Neural cell (in vitro differentiated cells): Measurements from ENCODE around the gene SLC37A1. TPM values are rescaled to one million over a fixed set of nuclear protein-coding genes. Genes with fewer than 3 reads are reported as not detected.

ENCODE experiments used
- H2AFZ ChIP-seq: fragments of 200-600, 300-800 bp; sonication (generic), shearing (Covaris generic); 2 replicates; pipeline ENCODE4 v1.6.0; 2014; ENCODE audit warnings: low read depth, mild to moderate bottlenecking, antibody characterized with exemption, low read length, moderate library complexity
- H3F3A ChIP-seq: fragments of 200-600 bp; shearing (Covaris generic); 2 replicates; pipeline ENCODE4 v1.6.1; 2016; ENCODE audit warnings: mild to moderate bottlenecking, moderate library complexity, mixed read lengths, antibody characterized with exemption, low read length; ENCODE audit not compliant: insufficient read depth, poor library complexity, severe bottlenecking
- H3K27ac ChIP-seq: fragments of 200-600, 300-800 bp; sonication (generic), shearing (Covaris generic); 2 replicates; pipeline ENCODE4 v1.5.1; 2014; ENCODE audit warnings: mild to moderate bottlenecking, low read length, moderate library complexity
- H3K27me3 ChIP-seq: fragments of 300-800, 200-600 bp; sonication (generic), shearing (Covaris generic); 2 replicates; pipeline ENCODE4 v1.6.0; 2014; ENCODE audit warnings: mild to moderate bottlenecking, low read depth, low read length, moderate library complexity; ENCODE audit not compliant: insufficient read depth
- H3K36me3 ChIP-seq: fragments of 300-800, 200-600 bp; sonication (generic), shearing (Covaris generic); 2 replicates; pipeline ENCODE4 v1.5.1; 2014; ENCODE audit warnings: mild to moderate bottlenecking, antibody characterized with exemption, low read length, moderate library complexity; ENCODE audit not compliant: insufficient read depth
- H3K4me2 ChIP-seq: fragments of 300-800, 200-600 bp; sonication (generic), shearing (Covaris generic); 2 replicates; pipeline ENCODE4 v1.6.0; 2014; ENCODE audit warnings: mild to moderate bottlenecking, low read length
- H3K4me3 ChIP-seq: fragments of 300-800, 200-600 bp; sonication (generic), shearing (Covaris generic); 2 replicates; pipeline ENCODE4 v1.5.1; 2014; ENCODE audit warnings: mild to moderate bottlenecking, low read length, moderate library complexity
- H3K79me2 ChIP-seq: fragments of 200-600 bp; shearing (Covaris generic); replicated peaks from 2 replicates; pipeline ENCODE4 v1.6.0; 2014; ENCODE audit warnings: mild to moderate bottlenecking, low read length, moderate library complexity; ENCODE audit not compliant: insufficient read depth
- H3K9ac ChIP-seq: fragments of 300-800, 200-600 bp; sonication (generic), shearing (Covaris generic); 2 replicates; pipeline ENCODE4 v1.6.1; 2016; ENCODE audit warnings: mild to moderate bottlenecking, low read length, mixed read lengths
- H3K9me2 ChIP-seq: fragments of 200-600 bp; shearing (Covaris generic); 2 replicates; pipeline ENCODE4 v1.6.1; 2016; ENCODE audit warnings: mild to moderate bottlenecking, low read length, mixed read lengths; ENCODE audit not compliant: insufficient read depth
- H3K9me3 ChIP-seq: fragments of 200-600, 300-800 bp; sonication (generic), shearing (Covaris generic); 2 replicates; pipeline ENCODE4 v1.6.1; 2016; ENCODE audit warnings: mild to moderate bottlenecking, mixed run types, low read length, moderate library complexity, mixed read lengths
- H4K20me1 ChIP-seq: fragments of 200-600 bp; shearing (Covaris generic); 2 replicates; pipeline ENCODE4 v1.6.1; 2016; ENCODE audit warnings: mild to moderate bottlenecking, mixed run types; ENCODE audit not compliant: insufficient read depth
- EP300 ChIP-seq: fragments of 450-650 bp; conservative IDR thresholded peaks from 2 replicates; pipeline ENCODE4 v1.6.1; 2014; ENCODE audit warnings: antibody characterized with exemption, mild to moderate bottlenecking, moderate library complexity; ENCODE audit not compliant: poor library complexity, severe bottlenecking
- EZH2 ChIP-seq: fragments of 200-600, 300-800 bp; shearing (Covaris generic), sonication (generic); IDR thresholded peaks from 2 replicates; pipeline ENCODE4 v1.6.1; 2014; ENCODE audit warnings: antibody characterized with exemption, low read length, borderline replicate concordance, mild to moderate bottlenecking; ENCODE audit not compliant: insufficient read depth, poor library complexity, severe bottlenecking
- MXI1 ChIP-seq: fragments of 450-650 bp; conservative IDR thresholded peaks from 2 replicates; pipeline ENCODE4 v1.6.1; 2014; ENCODE audit warnings: antibody characterized with exemption, mild to moderate bottlenecking; ENCODE audit not compliant: poor library complexity, severe bottlenecking
- POLR2AphosphoS5 ChIP-seq: IDR thresholded peaks from 2 replicates; pipeline ENCODE4 v1.6.1; 2012
- RAD21 ChIP-seq: fragments of 450-650 bp; conservative IDR thresholded peaks from 2 replicates; pipeline ENCODE4 v1.6.1; 2014; ENCODE audit warnings: antibody characterized with exemption, mild to moderate bottlenecking, moderate library complexity
- SMC3 ChIP-seq: fragments of 450-650 bp; conservative IDR thresholded peaks from 2 replicates; pipeline ENCODE4 v1.6.1; 2014; ENCODE audit warnings: antibody characterized with exemption, mild to moderate bottlenecking, moderate library complexity; ENCODE audit not compliant: poor library complexity
- TAF1 ChIP-seq: IDR thresholded peaks from 2 replicates; pipeline ENCODE4 v1.6.1; 2012; ENCODE audit warnings: low read depth
- polyA plus RNA-seq: library from polyadenylated mRNA; depleted of rRNA; stranded (reverse); fragments of >200 nt; gene quantifications from 2 replicates; pipeline ENCODE4 v1.2.3, GENCODE V29; 2014
- TF ChIP-seq, protein P1 (sequence below): fragments of 450-650 bp; IDR thresholded peaks from 2 replicates; pipeline ENCODE4 v1.5.1; 2014; ENCODE audit warnings: antibody characterized with exemption, mild to moderate bottlenecking, moderate library complexity; ENCODE audit not compliant: poor library complexity, severe bottlenecking
- TF ChIP-seq, protein P2 (sequence below): IDR thresholded peaks from 2 replicates; pipeline ENCODE4 v1.6.1; 2012; ENCODE audit warnings: borderline replicate concordance

The SLC37A1 gene
- polyA plus RNA-seq, 1 donor from 2014 or later = 60.7 TPM

DNA sequence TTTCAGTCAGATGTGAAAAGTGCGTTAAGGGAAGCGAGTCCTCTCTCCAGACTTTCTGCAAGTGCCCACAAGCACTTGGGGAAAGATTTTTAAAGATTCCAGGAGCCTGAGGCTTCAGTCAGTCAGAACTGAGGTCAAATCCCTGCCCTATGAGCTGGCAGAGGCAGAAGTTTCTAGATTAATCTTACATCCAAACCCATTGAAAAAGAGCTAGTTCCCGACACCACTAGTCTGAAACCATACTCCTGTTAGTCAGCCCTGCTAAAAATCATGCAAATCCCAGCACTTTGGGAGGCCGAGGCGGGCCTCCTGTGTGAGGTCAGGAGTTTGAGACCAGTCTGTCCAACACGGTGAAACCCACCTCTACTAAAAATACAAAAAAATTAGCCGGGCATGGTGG lies 38.6 kb upstream of the SLC37A1 start:
- H4K20me1 ChIP-seq = no peaks in the 10 kb centered on the region
- no peak overlapping the region for H3K27ac ChIP-seq
- H3K4me3 ChIP-seq = no peak overlapping the region
- no peaks in the 10 kb centered on the region for H3K9me2 ChIP-seq
- H2AFZ ChIP-seq = no peak overlapping the region
- H3K9me3 ChIP-seq = no peaks in the 10 kb centered on the region
- no peak overlapping the region for H3K9ac ChIP-seq
- no peak overlapping the region for H3K4me2 ChIP-seq
- no peaks in the 10 kb centered on the region for H3K27me3 ChIP-seq
- H3K36me3 ChIP-seq = no peaks in the 10 kb centered on the region
- H3F3A ChIP-seq = no peaks in the 10 kb centered on the region
- no peaks in the 10 kb centered on the region for H3K79me2 ChIP-seq
- TF ChIP-seq POLR2AphosphoS5 (no peak), RAD21 (no peak), MXI1 (no peak), EP300 (no peak), TAF1 (no peak), EZH2 (no peak), SMC3 (no peak)
- TF ChIP-seq, protein P1, sequence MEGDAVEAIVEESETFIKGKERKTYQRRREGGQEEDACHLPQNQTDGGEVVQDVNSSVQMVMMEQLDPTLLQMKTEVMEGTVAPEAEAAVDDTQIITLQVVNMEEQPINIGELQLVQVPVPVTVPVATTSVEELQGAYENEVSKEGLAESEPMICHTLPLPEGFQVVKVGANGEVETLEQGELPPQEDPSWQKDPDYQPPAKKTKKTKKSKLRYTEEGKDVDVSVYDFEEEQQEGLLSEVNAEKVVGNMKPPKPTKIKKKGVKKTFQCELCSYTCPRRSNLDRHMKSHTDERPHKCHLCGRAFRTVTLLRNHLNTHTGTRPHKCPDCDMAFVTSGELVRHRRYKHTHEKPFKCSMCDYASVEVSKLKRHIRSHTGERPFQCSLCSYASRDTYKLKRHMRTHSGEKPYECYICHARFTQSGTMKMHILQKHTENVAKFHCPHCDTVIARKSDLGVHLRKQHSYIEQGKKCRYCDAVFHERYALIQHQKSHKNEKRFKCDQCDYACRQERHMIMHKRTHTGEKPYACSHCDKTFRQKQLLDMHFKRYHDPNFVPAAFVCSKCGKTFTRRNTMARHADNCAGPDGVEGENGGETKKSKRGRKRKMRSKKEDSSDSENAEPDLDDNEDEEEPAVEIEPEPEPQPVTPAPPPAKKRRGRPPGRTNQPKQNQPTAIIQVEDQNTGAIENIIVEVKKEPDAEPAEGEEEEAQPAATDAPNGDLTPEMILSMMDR = no peak
- TF ChIP-seq, protein P2, sequence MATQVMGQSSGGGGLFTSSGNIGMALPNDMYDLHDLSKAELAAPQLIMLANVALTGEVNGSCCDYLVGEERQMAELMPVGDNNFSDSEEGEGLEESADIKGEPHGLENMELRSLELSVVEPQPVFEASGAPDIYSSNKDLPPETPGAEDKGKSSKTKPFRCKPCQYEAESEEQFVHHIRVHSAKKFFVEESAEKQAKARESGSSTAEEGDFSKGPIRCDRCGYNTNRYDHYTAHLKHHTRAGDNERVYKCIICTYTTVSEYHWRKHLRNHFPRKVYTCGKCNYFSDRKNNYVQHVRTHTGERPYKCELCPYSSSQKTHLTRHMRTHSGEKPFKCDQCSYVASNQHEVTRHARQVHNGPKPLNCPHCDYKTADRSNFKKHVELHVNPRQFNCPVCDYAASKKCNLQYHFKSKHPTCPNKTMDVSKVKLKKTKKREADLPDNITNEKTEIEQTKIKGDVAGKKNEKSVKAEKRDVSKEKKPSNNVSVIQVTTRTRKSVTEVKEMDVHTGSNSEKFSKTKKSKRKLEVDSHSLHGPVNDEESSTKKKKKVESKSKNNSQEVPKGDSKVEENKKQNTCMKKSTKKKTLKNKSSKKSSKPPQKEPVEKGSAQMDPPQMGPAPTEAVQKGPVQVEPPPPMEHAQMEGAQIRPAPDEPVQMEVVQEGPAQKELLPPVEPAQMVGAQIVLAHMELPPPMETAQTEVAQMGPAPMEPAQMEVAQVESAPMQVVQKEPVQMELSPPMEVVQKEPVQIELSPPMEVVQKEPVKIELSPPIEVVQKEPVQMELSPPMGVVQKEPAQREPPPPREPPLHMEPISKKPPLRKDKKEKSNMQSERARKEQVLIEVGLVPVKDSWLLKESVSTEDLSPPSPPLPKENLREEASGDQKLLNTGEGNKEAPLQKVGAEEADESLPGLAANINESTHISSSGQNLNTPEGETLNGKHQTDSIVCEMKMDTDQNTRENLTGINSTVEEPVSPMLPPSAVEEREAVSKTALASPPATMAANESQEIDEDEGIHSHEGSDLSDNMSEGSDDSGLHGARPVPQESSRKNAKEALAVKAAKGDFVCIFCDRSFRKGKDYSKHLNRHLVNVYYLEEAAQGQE = no peak

DNA sequence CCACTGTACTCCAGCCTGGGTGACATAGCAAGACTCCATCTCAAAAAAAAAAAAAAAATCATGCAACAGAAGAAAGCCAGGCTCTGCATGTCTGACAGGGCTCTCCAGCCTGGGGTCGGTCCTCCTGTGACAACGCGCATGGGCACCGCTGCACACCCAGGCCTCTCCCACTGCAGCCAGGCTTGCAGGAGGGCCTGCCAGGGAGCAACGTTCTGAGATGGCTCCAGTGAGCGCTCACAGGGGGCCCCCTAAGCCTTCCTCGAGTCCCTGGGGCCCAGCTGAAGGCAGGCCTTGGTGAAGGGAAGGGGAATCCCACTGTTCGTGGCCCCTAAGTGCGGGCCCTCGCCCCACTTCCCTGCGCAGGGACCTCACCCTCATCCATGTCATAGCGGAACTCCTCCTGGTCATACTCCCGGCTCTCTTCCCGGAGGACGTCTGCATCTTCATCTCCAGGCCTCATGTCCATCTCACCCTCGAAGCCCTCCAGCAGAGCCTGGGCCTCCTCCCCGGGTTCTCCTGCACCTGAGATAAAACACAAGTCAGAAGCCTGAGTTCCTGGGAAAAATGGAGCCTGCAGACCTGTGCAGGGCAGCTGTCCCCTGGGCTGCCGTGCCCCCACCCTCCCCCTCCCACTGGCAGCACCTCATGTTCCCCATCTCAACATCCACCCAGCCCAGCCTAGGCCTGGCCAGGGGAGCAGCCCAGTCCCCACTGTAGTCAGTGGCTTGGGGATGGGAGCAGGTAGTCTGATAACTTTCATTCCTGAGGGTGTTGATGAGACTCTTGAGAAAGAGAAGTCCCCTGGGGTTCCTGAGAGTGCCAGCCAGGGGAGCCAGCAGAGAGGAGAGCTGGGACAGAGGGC lies 37.9 kb upstream of the SLC37A1 start:
- Histone ChIP-seq H3K9ac (no peak overlapping the region), H3K36me3 (no peaks in the 10 kb centered on the region), H3K4me3 (no peak overlapping the region), H3K27me3 (no peaks in the 10 kb centered on the region), H2AFZ (no peak overlapping the region), H3K27ac (no peak overlapping the region), H3F3A (no peaks in the 10 kb centered on the region), H3K4me2 (no peak overlapping the region), H3K9me3 (no peaks in the 10 kb centered on the region), H3K9me2 (no peaks in the 10 kb centered on the region), H4K20me1 (no peaks in the 10 kb centered on the region), H3K79me2 (no peaks in the 10 kb centered on the region)
- no peak for TF ChIP-seq EZH2
- TF ChIP-seq MXI1 = no peak
- TF ChIP-seq POLR2AphosphoS5 = no peak
- TF ChIP-seq, protein P1 = no peak
- no peak for TF ChIP-seq TAF1
- TF ChIP-seq RAD21 = no peak
- TF ChIP-seq, protein P2 = no peak
- no peak for TF ChIP-seq EP300
- TF ChIP-seq SMC3 = no peak
